NK-92 (cell line): ENCODE results near the gene DDX43.
"Not testable (repeated sequence)": the region's sequence is repeated elsewhere in the genome, so short reads cannot be mapped to it uniquely, and the experiment has no call there.

ENCODE experiments used
- DNase-seq: peaks from one replicate; lab custom pipeline; 2025; ENCODE audit not compliant: unreplicated experiment; lab: John Stamatoyannopoulos, UW

Gene DDX43

GRCh38 chr6:73388800-73389512, 5.7 kb upstream of the DDX43 start:
- no peak for DNase-seq

- DNase-seq: no peak
Observed at GRCh38 chr6:73389854-73390253, 4.8 kb upstream of the DDX43 start.

GRCh38 chr6:73391675-73392074, 3.0 kb upstream of the DDX43 start:
- DNase-seq: no peak

GRCh38 chr6:73392188-73392587, 2.4 kb upstream of the DDX43 start:
- not testable (repeated sequence) for DNase-seq

- DNase-seq: no peak
Observed at GRCh38 chr6:73393278-73393677, 1.4 kb upstream of the DDX43 start.

- no peak for DNase-seq
Observed at GRCh38 chr6:73395875-73396274, 1.2 kb downstream of the DDX43 start.

- no peak for DNase-seq
Observed at GRCh38 chr6:73400656-73401055, 6.0 kb downstream of the DDX43 start.

GRCh38 chr6:73409395-73409794, 14.8 kb downstream of the DDX43 start:
- no peak for DNase-seq

- no peak for DNase-seq
Observed at GRCh38 chr6:73413102-73413501, 18.5 kb downstream of the DDX43 start.

GRCh38 chr6:73418081-73418741, 23.6 kb downstream of the DDX43 start:
- no peak for DNase-seq

GRCh38 chr6:73421534-73421933, 26.9 kb downstream of the DDX43 start:
- DNase-seq: no peak

GRCh38 chr6:73435236-73435635, 40.6 kb downstream of the DDX43 start:
- no peak for DNase-seq

GRCh38 chr6:73443555-73443954, 48.9 kb downstream of the DDX43 start:
- no peak for DNase-seq

- DNase-seq: no peak
Observed at GRCh38 chr6:73451223-73452106, 56.8 kb downstream of the DDX43 start.

GRCh38 chr6:73452107-73452461, 57.5 kb downstream of the DDX43 start, which contains the start of gene CGAS:
CGAS (minus strand) TSS chr6:73452297; CDS start chr6:73452181, 116 bp downstream.
- no peak for DNase-seq

GRCh38 chr6:73455865-73456629, 61.4 kb downstream of the DDX43 start:
- DNase-seq: no peak

- DNase-seq: not testable (repeated sequence)
Observed at GRCh38 chr6:73459474-73459873, 64.8 kb downstream of the DDX43 start.

- DNase-seq: no peak
Observed at GRCh38 chr6:73460056-73460455, 65.4 kb downstream of the DDX43 start.

- DNase-seq: no peak
Observed at GRCh38 chr6:73461537-73462350, 67.1 kb downstream of the DDX43 start, which contains the start of gene MTO1. MTO1 (plus strand) TSS chr6:73461737; CDS start chr6:73461855, 118 bp downstream.
